Activated naive CD8-positive, alpha-beta T cell treated with anti-CD3 and anti-CD28 coated beads, Interleukin-2, amount 10 ng/mL, durations not matched to agents 7 days and 5 days (primary cell): ENCODE results near the gene MXRA8. TPM values are rescaled to one million over a fixed set of nuclear protein-coding genes. Genes with fewer than 3 reads are reported as not detected.

Experiments used
- ATAC-seq: fragments of 150-1000 bp; cut with Tn5 transposase; one replicate; pipeline ENCODE4 v1.10.0; 2021; ENCODE audit warnings: low read depth, moderate library complexity
- POLR2A ChIA-PET: fragments of 350-600 bp; sonication (Branson Sonifier 250); formaldehyde crosslinking; loops from one replicate; lab custom pipeline; 2021; ENCODE audit warnings: antibody characterized with exemption; lab: Charles Lee
- DNase-seq: peaks from one replicate; pipeline ENCODE4 v3.0.0; 2021
- H3K27ac Mint-ChIP-seq: one replicate; pipeline ENCODE4 v1.8.0; 2022; ENCODE audit warnings: mild to moderate bottlenecking, mixed read lengths
- H3K27me3 Mint-ChIP-seq: one replicate; pipeline ENCODE4 v1.8.0; 2022; ENCODE audit warnings: mild to moderate bottlenecking, moderate library complexity, mixed read lengths
- H3K36me3 Mint-ChIP-seq: one replicate; pipeline ENCODE4 v1.8.0; 2021; ENCODE audit warnings: mild to moderate bottlenecking, mixed read lengths
- H3K4me1 Mint-ChIP-seq: one replicate; pipeline ENCODE4 v1.8.0; 2021; ENCODE audit warnings: mixed read lengths
- H3K4me3 Mint-ChIP-seq: one replicate; pipeline ENCODE4 v1.8.0; 2022; ENCODE audit warnings: mild to moderate bottlenecking, moderate library complexity, mixed read lengths
- H3K9me3 Mint-ChIP-seq: one replicate; pipeline ENCODE4 v1.8.0; 2021; ENCODE audit warnings: mixed read lengths
- total RNA-seq, 2 experiments: library from RNA; stranded (reverse); gene quantifications; one replicate each; pipeline ENCODE4 v1.2.3, GENCODE V29; 2021

The MXRA8 gene
- total RNA-seq, 2 experiments from 2014 or later = 0.51 to 1.2 TPM

DNA sequence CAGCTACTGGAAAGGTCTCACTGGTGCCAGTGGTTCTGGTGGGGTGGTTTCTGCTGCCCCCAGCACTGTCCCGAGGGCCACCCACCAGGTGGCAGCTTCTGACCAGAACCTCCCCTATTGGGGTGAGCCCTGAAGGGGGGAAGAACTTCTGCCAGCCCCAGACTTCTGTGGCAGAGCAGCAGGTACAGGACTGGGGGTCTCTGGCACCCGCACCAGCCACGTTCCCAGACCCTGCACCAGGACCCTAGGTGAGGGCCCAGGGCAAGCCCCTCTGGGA, 48.3 kb downstream of the MXRA8 start:
- peaks cover 13% of the 10 kb centered on the region for H3K4me1 Mint-ChIP-seq
- H3K36me3 Mint-ChIP-seq = peaks cover 6% of the 10 kb centered on the region
- no peak for ATAC-seq
- no peak for DNase-seq
- no peak overlapping the region for H3K27ac Mint-ChIP-seq
- H3K9me3 Mint-ChIP-seq = no peaks in the 10 kb centered on the region
- POLR2A ChIA-PET = interaction anchor here (1.4 kb wide), 1 partner anchor 10 kb away, joined by 4 read pairs; no protein-coding TSS in a partner anchor
- peak overlapping the region; percentile 80 for H3K4me3 Mint-ChIP-seq
- H3K27me3 Mint-ChIP-seq = no peaks in the 10 kb centered on the region

DNA sequence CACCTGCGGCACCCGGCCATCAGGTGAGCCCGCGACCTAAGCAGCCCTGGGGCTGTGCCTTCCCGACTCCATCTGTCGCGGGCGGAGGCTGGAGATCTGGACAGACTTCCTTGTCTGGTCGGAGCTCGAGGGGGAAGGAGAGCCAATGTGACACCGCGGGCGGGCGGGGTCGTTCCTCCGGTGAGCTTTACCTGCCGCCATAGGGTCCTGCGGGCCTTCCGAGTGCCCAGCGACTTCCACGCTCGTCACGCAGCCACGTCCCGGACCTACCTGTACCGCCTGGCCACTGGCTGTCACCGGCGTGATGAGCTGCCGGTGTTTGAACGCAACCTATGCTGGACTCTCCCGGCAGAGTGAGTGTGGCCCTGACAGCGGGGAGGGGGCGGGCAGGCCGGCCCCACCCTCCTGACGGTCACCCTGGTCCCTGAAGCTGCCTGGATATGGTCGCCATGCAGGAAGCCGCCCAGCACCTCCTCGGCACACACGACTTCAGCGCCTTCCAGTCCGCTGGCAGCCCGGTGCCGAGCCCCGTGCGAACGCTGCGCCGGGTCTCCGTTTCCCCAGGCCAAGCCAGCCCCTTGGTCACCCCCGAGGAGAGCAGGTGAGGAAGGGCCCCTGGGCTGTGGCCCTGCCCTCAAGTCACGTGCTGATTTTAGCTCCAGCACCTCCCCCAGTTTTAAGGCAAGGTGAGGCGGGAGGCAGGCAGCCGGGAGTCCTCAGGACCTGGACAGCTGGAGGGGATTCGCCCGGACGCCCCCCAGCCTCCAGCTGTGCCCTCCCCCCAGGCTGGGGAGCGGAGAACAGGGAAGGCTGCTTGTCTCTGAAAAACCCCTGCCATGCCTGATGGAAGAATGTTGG, 48.9 kb downstream of the MXRA8 start:
- Mint-ChIP-seq H3K9me3 (no peaks in the 10 kb centered on the region), H3K27me3 (no peaks in the 10 kb centered on the region), H3K4me3 (peak overlapping the region; percentile 80), H3K27ac (peak overlapping the region; percentile 65), H3K36me3 (peaks cover 3% of the 10 kb centered on the region), H3K4me1 (peaks cover 14% of the 10 kb centered on the region)
- POLR2A ChIA-PET = interaction anchor here (1.4 kb wide), 1 partner anchor 11 kb away, joined by 4 read pairs; no protein-coding TSS in a partner anchor
- ATAC-seq = no peak
- DNase-seq = no peak

DNA sequence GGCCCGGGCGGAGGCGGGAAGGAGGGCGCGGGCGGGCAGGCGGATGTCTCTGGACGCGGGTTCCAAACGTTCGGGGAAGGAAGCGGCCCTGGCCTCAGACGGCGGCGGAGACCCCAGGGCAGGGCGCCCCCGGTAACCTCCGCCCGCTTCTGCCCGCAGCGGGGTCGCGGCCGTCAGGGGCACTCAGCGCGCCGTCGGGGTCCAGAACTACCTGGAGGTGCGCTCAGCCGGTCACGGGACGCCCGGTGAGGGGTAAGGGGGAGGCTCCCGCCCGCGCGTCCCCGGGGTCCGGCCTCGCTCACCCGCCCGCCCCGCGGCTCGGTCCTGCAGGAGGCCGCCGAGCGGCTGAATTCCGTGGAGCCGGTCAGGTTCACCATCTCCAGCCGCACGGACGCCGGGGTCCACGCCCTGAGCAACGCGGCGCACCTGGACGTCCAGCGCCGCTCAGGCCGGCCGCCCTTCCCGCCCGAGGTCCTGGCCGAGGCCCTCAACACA, 49.6 kb downstream of the MXRA8 start:
- ATAC-seq = no peak
- H3K9me3 Mint-ChIP-seq = no peaks in the 10 kb centered on the region
- peaks cover 14% of the 10 kb centered on the region for H3K4me1 Mint-ChIP-seq
- H3K36me3 Mint-ChIP-seq = peaks cover 2% of the 10 kb centered on the region
- DNase-seq = no peak
- POLR2A ChIA-PET = no interaction called here
- H3K27me3 Mint-ChIP-seq = no peaks in the 10 kb centered on the region
- peak overlapping the region; percentile 85 for H3K4me3 Mint-ChIP-seq
- peak overlapping the region; percentile 82 for H3K27ac Mint-ChIP-seq

DNA sequence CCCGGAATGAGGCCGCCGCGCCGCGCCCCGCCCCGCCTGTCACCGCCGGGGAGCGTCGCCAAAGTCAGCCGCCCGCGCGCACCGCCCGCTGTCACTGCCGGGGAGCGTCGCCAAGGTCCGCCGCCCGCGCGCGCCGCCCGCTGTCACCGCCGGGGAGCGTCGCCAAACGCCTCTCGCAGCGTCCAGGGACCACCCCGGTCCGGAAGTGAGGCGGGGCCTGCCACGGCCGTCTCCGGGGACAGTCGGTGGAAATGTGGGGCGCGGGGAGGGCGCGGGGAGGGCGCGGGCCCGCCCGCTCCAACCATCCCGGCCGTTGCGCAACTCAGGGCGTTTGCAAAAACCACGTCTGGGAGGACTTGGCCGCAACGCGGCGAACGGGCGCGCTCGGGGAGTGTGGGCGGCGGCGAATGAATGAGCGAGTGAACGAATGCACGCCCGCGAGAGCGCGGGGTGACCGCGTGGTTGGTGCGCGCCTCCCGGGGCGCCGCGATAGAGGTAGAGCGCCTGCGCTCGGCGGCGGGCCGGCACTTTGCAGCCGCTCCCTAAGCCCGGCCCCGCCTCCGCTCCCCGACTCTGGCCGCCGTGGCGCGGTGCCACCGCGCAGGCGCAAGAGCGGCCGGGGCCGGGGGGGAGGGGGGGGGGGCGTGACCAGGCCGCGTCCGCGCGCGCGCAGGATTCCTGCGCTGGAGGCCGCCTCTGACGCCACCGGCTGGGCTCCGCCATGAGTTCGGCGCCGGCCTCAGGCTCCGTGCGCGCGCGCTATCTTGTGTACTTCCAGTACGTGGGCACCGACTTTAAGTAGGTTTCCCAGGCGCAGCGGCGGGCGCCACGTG, 50.2 kb downstream of the MXRA8 start, which contains the start of the genes ACAP3 and PUSL1:
Gene ACAP3 (minus strand): TSS at position 8 of the 833 bp plus-strand sequence. CDS start 115 bp downstream, outside the sequence.
Gene PUSL1 (plus strand): TSS at position 675 of the 833 bp plus-strand sequence. CDS start 47 bp downstream, at position 722.
- DNase-seq (peak; percentile 94), ATAC-seq (peak; percentile 57)
- H3K36me3 Mint-ChIP-seq = no peaks in the 10 kb centered on the region
- H3K4me1 Mint-ChIP-seq = peaks cover 14% of the 10 kb centered on the region
- H3K27me3 Mint-ChIP-seq = no peaks in the 10 kb centered on the region
- H3K9me3 Mint-ChIP-seq = no peaks in the 10 kb centered on the region
- peak within 1 kb of the TSS; percentile 97 for H3K27ac Mint-ChIP-seq
- POLR2A ChIA-PET = no interaction called here
- peak within 1 kb of the TSS; percentile 94 for H3K4me3 Mint-ChIP-seq

DNA sequence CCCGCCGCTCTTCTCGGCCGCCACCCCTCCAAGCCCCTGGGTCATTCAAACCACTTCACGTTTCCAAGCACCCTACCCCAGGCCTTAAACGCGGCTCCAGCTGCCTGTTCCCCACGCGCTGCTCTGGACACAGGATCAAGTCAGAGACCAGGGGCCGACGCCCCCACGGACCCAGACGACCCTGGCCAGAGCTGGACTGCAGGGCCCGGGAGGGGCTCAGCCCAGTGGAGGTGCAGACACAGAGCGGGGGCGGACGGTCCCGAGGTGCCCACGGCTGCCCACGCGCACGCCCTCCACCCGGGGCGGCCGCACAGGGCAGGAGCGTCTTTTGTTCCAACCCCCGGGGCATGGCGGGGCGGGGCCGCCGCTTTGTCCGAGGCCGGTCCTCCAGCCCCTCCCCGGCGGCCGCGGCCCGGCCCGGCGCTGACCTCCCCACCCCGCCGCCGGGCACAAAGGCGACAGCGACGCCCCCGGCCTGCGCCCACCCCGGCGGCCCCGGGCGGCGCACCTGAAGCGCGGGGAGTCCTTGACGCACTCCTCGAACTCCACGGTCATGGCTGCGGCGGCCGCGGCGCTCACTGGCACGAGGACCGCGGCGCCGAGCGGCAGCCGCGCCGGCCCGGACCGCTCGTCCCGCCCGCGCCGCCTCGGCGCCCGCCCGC, 51.0 kb downstream of the MXRA8 start:
- no peak for DNase-seq

DNA sequence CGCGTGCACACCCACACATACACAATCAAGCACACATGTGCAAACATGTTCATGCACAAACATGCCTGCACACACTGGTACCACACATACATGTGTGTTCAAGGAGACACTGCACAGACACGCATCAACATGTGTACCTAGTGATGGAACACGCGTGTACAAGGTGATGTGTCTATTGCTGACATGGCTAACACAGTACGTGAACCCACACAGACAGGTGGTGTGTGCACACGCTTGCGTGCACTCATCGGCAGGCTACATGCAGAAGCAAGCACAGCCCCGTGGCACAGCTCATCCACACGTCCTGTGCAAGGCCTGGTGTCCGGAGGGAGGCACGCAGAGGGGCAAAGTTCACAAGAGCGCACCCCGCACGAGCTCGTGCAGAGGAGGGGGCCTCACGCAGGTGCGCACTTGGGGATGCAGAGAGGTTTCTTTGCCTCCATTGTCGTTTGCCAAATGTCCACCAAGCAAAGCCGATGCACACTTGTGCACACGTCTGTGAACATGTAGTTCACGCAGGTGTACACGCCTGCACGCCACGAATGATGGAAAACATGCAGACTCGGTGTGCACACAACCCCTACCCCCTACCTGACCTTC, 51.6 kb downstream of the MXRA8 start:
- H3K27ac Mint-ChIP-seq = peak overlapping the region; percentile 97
- ATAC-seq (no peak), DNase-seq (no peak)
- POLR2A ChIA-PET = interaction anchor here (0.9 to 1.0 kb wide), 2 partner anchors 33 to 69 kb away, joined by 3 to 4 read pairs; partner anchors contain the start of genes AURKAIP1 and UBE2J2
- H3K9me3 Mint-ChIP-seq = no peaks in the 10 kb centered on the region
- H3K4me3 Mint-ChIP-seq = peak overlapping the region; percentile 94
- peaks cover 14% of the 10 kb centered on the region for H3K4me1 Mint-ChIP-seq
- H3K36me3 Mint-ChIP-seq = no peaks in the 10 kb centered on the region
- H3K27me3 Mint-ChIP-seq = no peaks in the 10 kb centered on the region

More for the DNA sequence above, 51.0 kb downstream of the MXRA8 start:
- Mint-ChIP-seq H3K4me3 (peak overlapping the region; percentile 94), H3K9me3 (no peaks in the 10 kb centered on the region), H3K27me3 (no peaks in the 10 kb centered on the region), H3K36me3 (no peaks in the 10 kb centered on the region), H3K4me1 (peaks cover 14% of the 10 kb centered on the region), H3K27ac (peak overlapping the region; percentile 97)
- peak; percentile 0 for ATAC-seq
- POLR2A ChIA-PET = interaction anchor here (0.9 to 1.0 kb wide), 2 partner anchors 33 to 68 kb away, joined by 3 to 4 read pairs; partner anchors contain the start of genes AURKAIP1 and UBE2J2

DNA sequence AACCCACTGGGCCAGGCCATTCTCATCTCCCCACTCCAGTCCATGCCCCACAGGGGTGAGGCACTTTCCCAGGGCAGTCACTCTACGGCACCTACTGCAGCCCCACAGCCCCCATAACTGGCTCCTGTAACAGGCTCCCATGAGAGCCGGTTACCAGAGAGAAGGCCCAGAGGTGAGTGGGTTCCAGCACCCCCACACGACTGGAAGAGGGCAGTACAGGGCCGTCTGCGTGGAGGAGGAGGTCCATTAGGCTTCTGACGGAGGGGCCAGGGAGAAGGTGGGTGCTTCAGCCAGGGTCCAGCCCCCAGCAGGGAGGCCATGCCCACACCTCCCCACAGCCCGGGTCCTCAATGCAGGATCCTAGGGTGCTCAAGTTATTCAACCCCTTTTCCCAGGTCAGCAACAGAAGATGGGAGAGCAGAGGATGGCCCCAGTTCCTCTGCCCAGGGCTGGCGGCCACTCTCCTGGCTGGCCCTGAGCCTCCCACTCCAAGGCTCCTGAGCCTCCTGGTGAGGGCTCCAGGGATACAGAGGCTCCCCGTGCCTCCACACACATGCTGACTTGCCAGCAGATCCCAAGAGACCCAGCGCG, 52.2 kb downstream of the MXRA8 start:
- H3K9me3 Mint-ChIP-seq = no peaks in the 10 kb centered on the region
- H3K4me3 Mint-ChIP-seq = peak overlapping the region; percentile 94
- no peaks in the 10 kb centered on the region for H3K27me3 Mint-ChIP-seq
- no peaks in the 10 kb centered on the region for H3K36me3 Mint-ChIP-seq
- ATAC-seq (no peak), DNase-seq (no peak)
- peak overlapping the region; percentile 97 for H3K27ac Mint-ChIP-seq
- POLR2A ChIA-PET = interaction anchor here (0.6 to 1.3 kb wide), 5 partner anchors 42 to 1701 kb away, joined by 3 to 8 read pairs (median 3); partner anchors contain the start of genes AURKAIP1 and DVL1
- peaks cover 14% of the 10 kb centered on the region for H3K4me1 Mint-ChIP-seq

DNA sequence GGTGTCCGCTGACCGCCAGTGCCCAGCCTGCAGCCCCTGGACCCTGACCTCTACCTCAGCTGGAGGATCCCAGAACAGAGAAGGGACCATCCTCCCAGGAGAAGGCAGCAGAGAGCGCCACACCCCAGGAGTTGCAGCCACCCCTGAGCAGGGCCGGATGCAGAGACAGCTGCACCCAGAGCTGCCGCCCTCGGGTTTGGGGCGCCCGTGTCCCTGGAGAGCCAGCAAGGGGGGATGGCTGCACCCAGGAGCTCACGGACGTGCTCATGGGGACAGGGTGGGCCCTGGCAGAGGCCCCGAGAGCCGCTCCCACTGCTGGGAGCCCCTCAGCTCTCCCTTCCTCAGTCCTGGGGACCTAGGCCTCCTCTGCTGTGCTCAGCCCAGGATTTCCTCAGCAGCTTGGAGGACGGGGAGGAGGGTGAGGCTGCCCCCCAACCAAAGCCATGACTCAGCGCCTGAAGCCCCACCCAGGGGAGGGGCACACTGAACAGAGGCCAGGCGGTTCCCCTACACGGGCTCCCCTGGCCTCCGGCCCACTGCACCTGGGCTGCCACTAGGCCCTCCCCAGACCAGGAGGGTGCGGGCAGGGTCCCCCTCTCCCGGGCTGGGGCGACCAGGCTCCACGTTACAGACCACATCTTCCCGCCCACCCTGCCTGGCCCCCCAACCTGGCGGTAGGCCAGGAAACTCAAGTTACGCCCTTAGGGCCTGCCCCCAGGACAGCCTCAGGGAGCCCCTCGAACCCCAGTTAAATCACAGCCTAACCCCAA, 52.9 kb downstream of the MXRA8 start:
- H3K4me1 Mint-ChIP-seq = peaks cover 14% of the 10 kb centered on the region
- no peaks in the 10 kb centered on the region for H3K27me3 Mint-ChIP-seq
- H3K4me3 Mint-ChIP-seq = peak overlapping the region; percentile 94
- peak overlapping the region; percentile 97 for H3K27ac Mint-ChIP-seq
- DNase-seq (peak; percentile 84), ATAC-seq (peak; percentile 65)
- H3K36me3 Mint-ChIP-seq = no peaks in the 10 kb centered on the region
- H3K9me3 Mint-ChIP-seq = no peaks in the 10 kb centered on the region
- POLR2A ChIA-PET = interaction anchor here (0.6 to 1.3 kb wide), 11 partner anchors 31 to 1702 kb away, joined by 3 to 8 read pairs (median 3); partner anchors contain the start of gene DVL1

DNA sequence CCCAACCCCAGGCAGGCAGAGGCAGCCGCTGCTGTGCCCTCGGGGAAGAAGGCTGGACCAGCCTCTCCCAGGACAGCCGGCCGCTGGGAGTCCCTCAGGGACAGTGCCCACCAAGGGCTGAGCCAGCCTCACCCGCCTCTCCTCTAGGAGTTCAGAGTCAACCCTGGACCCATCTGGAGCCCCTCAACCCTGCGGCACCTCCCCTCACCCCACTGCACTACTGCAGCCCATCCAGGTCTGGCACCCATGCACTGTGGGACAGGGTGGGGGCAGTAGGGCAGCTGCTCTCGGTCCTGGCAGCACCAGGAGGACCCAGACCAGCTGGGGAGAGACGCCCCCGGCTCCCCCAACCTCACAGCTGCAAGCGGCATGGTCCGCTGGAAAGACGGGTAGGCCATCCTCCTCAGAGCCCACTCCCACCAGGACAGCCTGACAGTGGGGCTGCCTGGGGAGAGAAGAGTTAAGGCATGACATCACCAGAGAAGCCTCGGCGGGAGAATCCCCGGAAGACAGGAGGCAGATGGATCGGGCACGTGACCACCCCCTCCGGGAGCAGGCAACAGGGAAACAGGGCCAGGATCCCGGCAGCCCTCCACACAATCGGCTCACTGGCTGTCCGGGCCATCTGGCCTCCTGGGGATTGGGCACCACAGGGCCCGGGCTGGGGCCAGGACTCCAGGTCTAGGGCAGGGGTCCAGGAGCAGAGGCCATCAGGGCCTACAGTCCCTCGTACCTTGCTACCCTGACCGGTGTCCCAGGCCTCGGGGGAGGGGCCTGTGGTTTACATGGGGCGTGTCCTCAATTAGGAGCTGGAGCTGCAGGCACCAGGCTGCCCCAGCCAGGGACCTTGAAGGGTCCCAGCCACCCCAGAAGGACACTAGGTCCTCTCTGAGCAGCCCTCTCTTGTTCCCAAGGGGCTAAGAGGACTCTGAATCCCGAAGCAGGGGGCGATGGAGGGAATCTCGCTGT, 53.7 kb downstream of the MXRA8 start:
- no peaks in the 10 kb centered on the region for H3K27me3 Mint-ChIP-seq
- POLR2A ChIA-PET = interaction anchor here (0.8 to 1.3 kb wide), 8 partner anchors 30 to 188 kb away, joined by 3 to 8 read pairs (median 4); partner anchors contain the start of gene DVL1
- peaks cover 14% of the 10 kb centered on the region for H3K4me1 Mint-ChIP-seq
- peak overlapping the region; percentile 97 for H3K27ac Mint-ChIP-seq
- H3K9me3 Mint-ChIP-seq = no peaks in the 10 kb centered on the region
- ATAC-seq (no peak), DNase-seq (no peak)
- H3K4me3 Mint-ChIP-seq = peak overlapping the region; percentile 94
- H3K36me3 Mint-ChIP-seq = no peaks in the 10 kb centered on the region

DNA sequence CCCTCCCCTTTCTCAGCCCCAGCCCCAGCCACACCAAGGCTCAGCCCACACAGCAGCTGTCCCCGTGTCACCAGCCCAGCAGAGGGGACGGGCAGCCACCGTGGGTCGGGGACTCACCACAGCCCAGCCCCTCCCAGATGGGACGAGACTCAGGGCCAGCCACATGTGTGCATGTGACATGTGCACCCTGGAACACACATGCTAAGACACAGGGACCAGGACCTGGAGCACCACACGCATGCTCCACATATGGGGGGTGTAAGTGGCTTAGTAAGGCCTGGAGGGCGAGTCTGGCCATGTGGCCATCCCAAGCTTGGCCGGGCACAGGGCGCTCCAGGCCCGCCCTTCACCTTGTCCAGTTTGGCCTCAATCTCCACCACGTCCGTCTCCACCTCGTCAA, 54.6 kb downstream of the MXRA8 start:
- H3K27me3 Mint-ChIP-seq = no peaks in the 10 kb centered on the region
- H3K4me3 Mint-ChIP-seq = no peak overlapping the region
- no peaks in the 10 kb centered on the region for H3K9me3 Mint-ChIP-seq
- DNase-seq (no peak), ATAC-seq (no peak)
- POLR2A ChIA-PET = no interaction called here
- H3K27ac Mint-ChIP-seq = no peak overlapping the region
- no peaks in the 10 kb centered on the region for H3K36me3 Mint-ChIP-seq
- peaks cover 14% of the 10 kb centered on the region for H3K4me1 Mint-ChIP-seq
